HepG2 (cell line): ENCODE data around the gene STIMATE. TPM values are rescaled to one million over a fixed set of nuclear protein-coding genes. Genes with fewer than 3 reads are reported as not detected.

Experiments used
- ATAC-seq: fragments of 200-7000 bp; cut with Tn5 transposase; 3 replicates; pipeline ENCODE4 v1.9.1; 2020; ENCODE audit warnings: mild to moderate bottlenecking, moderate library complexity
- BruUV-seq: library from RNA; stranded (reverse); fragments of 400-500 nt; replicated peaks from 2 replicates; lab custom pipeline; 2021; lab: Mats Ljungman, UMichigan
- CTCF ChIA-PET: fragments of 300-600 bp; formaldehyde crosslinking; extraction: SDS; loops from one replicate; lab custom pipeline; 2021; ENCODE audit warnings: low total read pairs, inconsistent platforms, low intra/inter-chr PET ratio; lab: Yijun Ruan, JAX
- POLR2A ChIA-PET: fragments of 350-600 bp; sonication (Branson Sonifier 250); formaldehyde crosslinking; loops from one replicate; lab custom pipeline; 2020; ENCODE audit warnings: antibody characterized with exemption, inconsistent platforms; lab: Yijun Ruan, JAX
- DNase-seq: peaks from one replicate; pipeline ENCODE4 v3.0.0-alpha.2; 2015; ENCODE audit warnings: low spot score
- FAIRE-seq: peaks from 3 replicates; lab custom pipeline; 2011; peaks lifted over from hg19 to GRCh38; lab: Jason Lieb, UNC
- H2AFZ ChIP-seq: one replicate; pipeline ENCODE4 v1.6.1; 2011; ENCODE audit warnings: low read length, inconsistent platforms
- H3K27ac ChIP-seq: fragments of 300-600 bp; 3 replicates; pipeline ENCODE4 v1.8.0; 2011; ENCODE audit warnings: mixed run types, mild to moderate bottlenecking, mixed read lengths, low read length, inconsistent platforms; ENCODE audit not compliant: insufficient read depth; ENCODE audit errors: extremely low read length
- H3K27me3 ChIP-seq, 2 experiments: fragments of 200-600 bp in 1 of 2; 2 replicates in 1 of 2; 3 replicates in 1 of 2; pipeline versions ENCODE4 v1.6.0 to v1.8.0; 2011; ENCODE audit warnings: low read length in 2 of 2, mild to moderate bottlenecking in 2 of 2, moderate library complexity in 2 of 2, inconsistent platforms in 1 of 2; ENCODE audit not compliant: insufficient read depth in 2 of 2, control insufficient read depth in 1 of 2
- H3K36me3 ChIP-seq, 2 experiments: fragments of 200-600 bp in 1 of 2; replicated peaks in 1 of 2; 2 replicates in 1 of 2; 3 replicates in 1 of 2; pipeline versions ENCODE4 v1.5.1 to v1.8.0; 2011; ENCODE audit warnings: low read length in 2 of 2, inconsistent platforms in 1 of 2; ENCODE audit not compliant: insufficient read depth in 2 of 2, control insufficient read depth in 1 of 2
- H3K4me1 ChIP-seq: 2 replicates; pipeline ENCODE4 v1.5.1; 2012; ENCODE audit warnings: low read length, inconsistent platforms; ENCODE audit not compliant: insufficient read depth
- H3K4me2 ChIP-seq: 2 replicates; pipeline ENCODE4 v1.6.0; 2011; ENCODE audit warnings: low read depth, low read length, inconsistent platforms
- H3K4me3 ChIP-seq, 3 experiments: fragments of 200-600 bp in 1 of 3; sonication (generic), shearing (Covaris generic) in 1 of 3; replicated peaks in 1 of 3; 2 replicates each; pipeline ENCODE4 v1.5.1; 2011 to 2016; ENCODE audit warnings: low read length in 3 of 3, inconsistent platforms in 2 of 3, low read depth in 2 of 3, mild to moderate bottlenecking in 2 of 3, control low read depth in 1 of 3, mixed read lengths in 1 of 3; ENCODE audit not compliant: insufficient read depth in 1 of 3
- H3K79me2 ChIP-seq: one replicate; pipeline ENCODE4 v1.6.1; 2011; ENCODE audit warnings: low read length, inconsistent platforms; ENCODE audit not compliant: insufficient read depth
- H3K9ac ChIP-seq: 2 replicates; pipeline ENCODE4 v1.6.0; 2011; ENCODE audit warnings: mild to moderate bottlenecking, low read depth, low read length, inconsistent platforms; ENCODE audit not compliant: insufficient read depth
- H3K9me3 ChIP-seq: 2 replicates; pipeline ENCODE4 v1.5.1; 2012; ENCODE audit warnings: mild to moderate bottlenecking, low read length
- H4K20me1 ChIP-seq: 2 replicates; pipeline ENCODE4 v1.6.0; 2011; ENCODE audit warnings: inconsistent platforms, mild to moderate bottlenecking, low read length, moderate library complexity; ENCODE audit not compliant: insufficient read depth
- ATF2 ChIP-seq: sonication (generic); formaldehyde crosslinking; IDR thresholded peaks from 2 replicates; pipeline ENCODE4 v1.4.0; 2020; ENCODE audit warnings: missing genetic modification reagents
- BATF2 ChIP-seq: sonication (generic); formaldehyde crosslinking; IDR thresholded peaks from 2 replicates; pipeline ENCODE4 v1.8.0; 2022; ENCODE audit warnings: mild to moderate bottlenecking, missing genetic modification reagents, moderate library complexity
- FLYWCH1 ChIP-seq: sonication (generic); formaldehyde crosslinking; IDR thresholded peaks from 2 replicates; pipeline ENCODE4 v1.8.1; 2023; ENCODE audit warnings: mild to moderate bottlenecking, missing genetic modification reagents
- MBNL3 ChIP-seq: fragments of 250-450 bp; sonication (Bioruptor Pico); conservative IDR thresholded peaks from 2 replicates; pipeline ENCODE4 v1.8.0; 2022; ENCODE audit warnings: mild to moderate bottlenecking, inconsistent platforms
- MEF2D ChIP-seq: sonication (generic); formaldehyde crosslinking; IDR thresholded peaks from 2 replicates; pipeline ENCODE4 v1.5.1; 2020; ENCODE audit warnings: mild to moderate bottlenecking, missing genetic modification reagents
- MNT ChIP-seq: fragments of 450-650 bp; IDR thresholded peaks from 2 replicates; pipeline ENCODE4 v1.6.1; 2016
- MXI1 ChIP-seq: IDR thresholded peaks from 3 replicates; pipeline ENCODE4 v1.6.1; 2012; ENCODE audit warnings: low read depth, low read length, inconsistent platforms, borderline replicate concordance
- PCBP2 ChIP-seq: fragments of 200-400 bp; formaldehyde crosslinking; optimal IDR thresholded peaks from 2 replicates; pipeline ENCODE3; 2018; ENCODE audit warnings: low read length, low read depth; ENCODE audit not compliant: poor library complexity, severe bottlenecking
- RNF2 ChIP-seq: fragments of 450-650 bp; conservative IDR thresholded peaks from 2 replicates; pipeline ENCODE4 v1.6.1; 2016; ENCODE audit warnings: low read depth
- SIX1 ChIP-seq: sonication (generic); formaldehyde crosslinking; IDR thresholded peaks from 2 replicates; pipeline ENCODE4 v1.4.0; 2020; ENCODE audit warnings: missing genetic modification reagents, borderline replicate concordance
- TEAD2 ChIP-seq: sonication (generic); formaldehyde crosslinking; IDR thresholded peaks from 2 replicates; pipeline ENCODE4 v1.9.0; 2021; ENCODE audit warnings: missing genetic modification reagents
- ZNF607 ChIP-seq: sonication (generic); formaldehyde crosslinking; IDR thresholded peaks from 2 replicates; pipeline ENCODE4 v1.5.1; 2020; ENCODE audit warnings: missing genetic modification reagents, mild to moderate bottlenecking, borderline replicate concordance
- ZNF678 ChIP-seq: sonication (generic); formaldehyde crosslinking; IDR thresholded peaks from 2 replicates; pipeline ENCODE4 v1.4.0; 2020; ENCODE audit warnings: mild to moderate bottlenecking, missing genetic modification reagents
- ZNF747 ChIP-seq: sonication (generic); formaldehyde crosslinking; IDR thresholded peaks from 2 replicates; pipeline ENCODE4 v1.8.1; 2023; ENCODE audit warnings: missing genetic modification reagents, mild to moderate bottlenecking, borderline replicate concordance
- WGBS: methylation state at CpG from one replicate; pipeline ENCODE4 v1.1.6; 2017; ENCODE audit warnings: low lambda C conversion rate; 5-methylcytosine and 5-hydroxymethylcytosine counted together
- in situ Hi-C: cut with HindIII; loops from 2 replicates; pipeline ENCODE4 v1.10.0; 2017; ENCODE audit warnings: low pct_unique_long_range_greater_than_20kb; ENCODE audit not compliant: extremely low pct_ligation_motif_present
- intact Hi-C: fragments of 100-400 bp; cut with micrococcal nuclease; formaldehyde crosslinking; loops from one replicate; pipeline ENCODE4 v1.10.0; 2022; ENCODE audit not compliant: unreplicated experiment
- polyA plus RNA-seq, 8 experiments: library from polyadenylated mRNA; depleted of rRNA in 3 of 8; stranded (reverse) in 7 of 8; unstranded in 1 of 8; fragments of >200 nt; fragmentation: Illumina TruSeq in 4 of 8; extraction: Trizol in 4 of 8; gene quantifications; 2 replicates each; pipeline versions ENCODE4 v1.2.1 to v1.2.3, GENCODE V29; 2011 to 2016; ENCODE audit warnings: low read depth in 4 of 8, missing spikeins in 1 of 8, mixed read lengths in 1 of 8; ENCODE audit not compliant: insufficient read depth in 1 of 8
- total RNA-seq, 5 experiments: library from RNA; depleted of rRNA; stranded (reverse); fragments of >200 nt; fragmentation: Illumina TruSeq; extraction: Trizol; gene quantifications; 2 replicates each; pipeline ENCODE4 v1.2.3, GENCODE V29; 2016; ENCODE audit warnings: low read depth in 1 of 5

The STIMATE gene
- total and polyA plus RNA-seq, 2 of the 13 experiments (the other 11 are each of a cell fraction or from before 2014, with no cell fraction given), result 5.7 to 11.7 TPM

DNA sequence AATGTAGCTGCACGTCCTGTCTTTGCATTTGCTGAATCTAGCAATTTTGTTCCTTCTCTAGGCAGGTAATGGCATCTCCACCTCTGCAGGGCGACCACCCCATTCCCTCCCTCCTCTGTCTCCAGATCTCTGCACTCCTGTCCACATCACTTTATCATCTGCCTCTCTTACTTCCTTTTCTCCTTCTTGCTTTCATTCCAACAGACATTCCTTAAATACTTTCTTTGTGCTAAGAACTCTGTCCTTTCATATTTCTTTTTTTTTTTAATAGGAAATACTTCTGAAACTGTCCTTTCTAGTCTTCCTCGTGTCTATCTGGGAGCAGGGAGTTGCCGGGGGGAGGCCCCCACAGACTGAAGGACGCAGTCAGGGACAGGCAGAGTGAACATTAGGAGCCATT lies 95.5 kb downstream of the STIMATE start (continued):
- TF ChIP-seq ATF2 (CRISPR knock-in tag) (no peak), FLYWCH1 (CRISPR knock-in tag) (no peak), SIX1 (CRISPR knock-in tag) (no peak), ZNF747 (no peak), MEF2D (CRISPR knock-in tag) (no peak), ZNF607 (CRISPR knock-in tag) (no peak), BATF2 (CRISPR knock-in tag) (no peak), TEAD2 (no peak)

GRCh38 chr3:52800079-52800478 lies 97.3 kb downstream of the STIMATE start:
- no peak for FAIRE-seq
- Histone ChIP-seq H4K20me1 (no peaks in the 10 kb centered on the region), H2AFZ (no peak overlapping the region), H3K79me2 (peaks cover 4% of the 10 kb centered on the region), H3K36me3 (peaks cover 35 to 74% of the 10 kb centered on the region in 2 experiments), H3K27ac (no peak overlapping the region), H3K4me2 (no peak overlapping the region), H3K4me1 (peaks cover 40% of the 10 kb centered on the region), H3K4me3 (no peak overlapping the region), H3K27me3 (no peaks in the 10 kb centered on the region), H3K9ac (no peak overlapping the region), H3K9me3 (no peaks in the 10 kb centered on the region)
- POLR2A ChIA-PET, result interaction anchor here (1.0 to 10.9 kb wide), 4 partner anchors 9 to 21 kb away, joined by 3 to 466 read pairs (median 6); partner anchors contain the start of genes ITIH1 and NEK4
- WGBS, result 94% methylated on average over 7 of the region's 7 CpGs
- ATAC-seq, result no peak
- CTCF ChIA-PET, result interaction anchor here (2.2 kb wide), 1 partner anchor 57 kb away, joined by 29 read pairs; no protein-coding TSS in a partner anchor
- no peak for DNase-seq
- in situ Hi-C loops (no loop called here), intact Hi-C loops (no loop called here)
- no TSS peak for BruUV-seq
- TF ChIP-seq MBNL3 (CRISPR knock-in tag) (no peak), PCBP2 (no peak), MXI1 (no peak), MNT (peak; percentile 100), ZNF678 (CRISPR knock-in tag) (no peak), RNF2 (no peak)
